ENCODE results near the gene ZNF775.

DNA sequence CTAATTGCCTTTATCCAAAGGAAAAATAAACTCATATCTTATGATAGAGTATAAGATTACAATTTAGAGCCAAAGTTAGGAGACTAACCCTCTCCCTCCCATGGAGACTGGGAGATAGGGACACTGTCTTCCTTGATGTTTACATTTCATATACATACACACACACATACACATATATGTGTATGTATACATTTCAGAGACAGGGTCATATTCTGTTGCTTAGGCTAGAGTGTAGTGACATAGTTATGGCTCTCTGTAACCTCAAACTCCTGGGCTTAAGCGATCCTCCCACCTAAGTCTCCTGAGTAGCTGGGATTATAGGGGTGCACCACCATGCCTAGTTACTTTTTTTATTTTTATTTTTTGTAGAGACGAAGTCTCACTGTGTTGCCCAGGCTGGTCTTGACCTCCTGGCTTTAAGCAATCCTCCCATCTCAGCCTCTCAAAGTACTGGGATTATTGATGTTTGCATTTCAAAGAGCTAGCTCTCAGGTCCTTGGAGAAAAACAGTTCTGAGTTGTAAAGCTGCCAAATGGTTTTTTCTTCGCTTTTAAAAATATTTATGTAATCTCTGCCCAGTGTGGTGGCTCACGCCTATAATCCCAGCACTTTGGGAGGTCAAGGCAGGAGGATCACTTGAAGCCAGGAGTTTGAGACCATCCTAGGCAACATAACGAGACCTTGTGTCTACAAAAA is 18.6 kb upstream of the ZNF775 start:
- TF ChIP-seq YY1 (IDR thresholded peaks at IDR 0.05; ENCODE audit: insufficient read depth, insufficient read length) (no peak), ZNF274 (IDR thresholded peaks at IDR 0.05; ENCODE audit: low read depth, low read length) (no peak)

Data from NT2/D1 (cell line).